Keratinocyte (primary cell): ENCODE measurements around the gene RNF13. TPM values are rescaled to one million over a fixed set of nuclear protein-coding genes. Genes with fewer than 3 reads are reported as not detected.

ENCODE experiments used
- DNase-seq: peaks from one replicate; pipeline ENCODE4 v3.0.0-alpha.2; 2011; ENCODE audit warnings: low read depth, missing footprints, low spot score
- FAIRE-seq: peaks from 2 replicates; lab custom pipeline; 2011; peaks lifted over from hg19 to GRCh38; lab: Jason Lieb, UNC
- H2AFZ ChIP-seq: 2 replicates; pipeline ENCODE4 v1.6.0; 2012; ENCODE audit warnings: low read length, control low read depth, inconsistent platforms; ENCODE audit not compliant: control insufficient read depth
- H3K27ac ChIP-seq: 2 replicates; pipeline ENCODE4 v1.5.1; 2011; ENCODE audit warnings: low read length; ENCODE audit not compliant: control insufficient read depth, insufficient read depth
- H3K27me3 ChIP-seq: 3 replicates; pipeline ENCODE4 v1.6.0; 2011; ENCODE audit warnings: low read length; ENCODE audit not compliant: control insufficient read depth, insufficient read depth; ENCODE audit errors: extremely low read depth
- H3K36me3 ChIP-seq, 2 experiments: 2 replicates in 1 of 2; 3 replicates in 1 of 2; pipeline ENCODE4 v1.5.1; 2011; ENCODE audit warnings: low read length in 2 of 2, mild to moderate bottlenecking in 1 of 2; ENCODE audit not compliant: control insufficient read depth in 2 of 2, insufficient read depth in 2 of 2; ENCODE audit errors: extremely low read depth in 1 of 2
- H3K4me1 ChIP-seq: 3 replicates; pipeline ENCODE4 v1.5.1; 2011; ENCODE audit warnings: low read length; ENCODE audit not compliant: control insufficient read depth, insufficient read depth; ENCODE audit errors: extremely low read depth
- H3K4me2 ChIP-seq: 3 replicates; pipeline ENCODE4 v1.6.0; 2011; ENCODE audit warnings: low read depth, low read length; ENCODE audit not compliant: control insufficient read depth, insufficient read depth; ENCODE audit errors: extremely low read depth
- H3K4me3 ChIP-seq, 3 experiments: fragments of 200-600 bp in 1 of 3; sonication (generic) in 1 of 3; 2 replicates in 2 of 3; 3 replicates in 1 of 3; pipeline ENCODE4 v1.5.1; 2011 to 2016; ENCODE audit warnings: low read length in 3 of 3, mild to moderate bottlenecking in 3 of 3, control low read depth in 2 of 3, inconsistent platforms in 1 of 3, low read depth in 1 of 3, mixed read lengths in 1 of 3, mixed run types in 1 of 3, moderate library complexity in 1 of 3; ENCODE audit not compliant: control insufficient read depth in 2 of 3, insufficient read depth in 2 of 3; ENCODE audit errors: extremely low read depth in 1 of 3
- H3K79me2 ChIP-seq: 2 replicates; pipeline ENCODE4 v1.6.0; 2012; ENCODE audit warnings: low read length; ENCODE audit not compliant: control insufficient read depth, insufficient read depth
- H3K9ac ChIP-seq: 3 replicates; pipeline ENCODE4 v1.6.0; 2011; ENCODE audit warnings: low read length; ENCODE audit not compliant: control insufficient read depth, insufficient read depth; ENCODE audit errors: extremely low read depth
- H3K9me1 ChIP-seq: 3 replicates; pipeline ENCODE4 v1.6.0; 2011; ENCODE audit warnings: low read length; ENCODE audit not compliant: control insufficient read depth, insufficient read depth; ENCODE audit errors: extremely low read depth
- H3K9me3 ChIP-seq: 2 replicates; pipeline ENCODE4 v1.5.1; 2012; ENCODE audit warnings: low read depth, low read length; ENCODE audit not compliant: control insufficient read depth
- H4K20me1 ChIP-seq: 3 replicates; pipeline ENCODE4 v1.6.0; 2011; ENCODE audit warnings: low read length; ENCODE audit not compliant: control insufficient read depth, insufficient read depth; ENCODE audit errors: extremely low read depth
- EZH2 ChIP-seq: IDR thresholded peaks from one replicate; pipeline ENCODE4 v1.6.1; 2012; ENCODE audit warnings: inconsistent platforms, mild to moderate bottlenecking, low read length, moderate library complexity
- dilution Hi-C: fragments of 300-500 bp; cut with MboI; formaldehyde crosslinking; loops from one replicate; pipeline ENCODE4 v1.7.0; 2020; ENCODE audit warnings: low sequenced_read_pairs; ENCODE audit not compliant: extremely low pct_ligation_motif_present
- polyA plus RNA-seq, 5 experiments: library from polyadenylated mRNA; depleted of rRNA in 3 of 5; stranded (reverse) in 3 of 5; stranded (forward) in 1 of 5; unstranded in 1 of 5; fragments of >200 nt; gene quantifications; 1 replicate in 1 of 5; 2 replicates in 3 of 5; 3 replicates in 1 of 5; pipeline versions ENCODE4 v1.2.1 to v1.2.3, GENCODE V29; 2011 to 2012; ENCODE audit warnings: missing spikeins in 2 of 5, low read depth in 1 of 5, low replicate concordance in 1 of 5
- TF ChIP-seq, protein P1 (sequence below), 3 experiments: IDR thresholded peaks in 1 of 3; conservative IDR thresholded peaks in 1 of 3; optimal IDR thresholded peaks in 1 of 3; 2 replicates in 2 of 3; 3 replicates in 1 of 3; pipeline versions ENCODE3 to v1.5.1; 2011; ENCODE audit warnings: low read length in 3 of 3, mild to moderate bottlenecking in 3 of 3, moderate library complexity in 2 of 3, control low read depth in 1 of 3, inconsistent platforms in 1 of 3; ENCODE audit not compliant: insufficient read depth in 2 of 3; ENCODE audit errors: extremely low read depth in 1 of 3

The RNF13 gene
- polyA plus RNA-seq, 1 donor (not counting 4 experiments of a cell fraction or from before 2014, with no cell fraction given) = 57.4 TPM

GRCh38 chr3:149772861-149773260 is 40.2 kb upstream of the RNF13 start:
- H3K9me1 ChIP-seq = no peaks in the 10 kb centered on the region
- dilution Hi-C loops = no loop called here
- no peak overlapping the region for H3K4me3 ChIP-seq
- TF ChIP-seq EZH2 = no peak
- TF ChIP-seq, protein P1, sequence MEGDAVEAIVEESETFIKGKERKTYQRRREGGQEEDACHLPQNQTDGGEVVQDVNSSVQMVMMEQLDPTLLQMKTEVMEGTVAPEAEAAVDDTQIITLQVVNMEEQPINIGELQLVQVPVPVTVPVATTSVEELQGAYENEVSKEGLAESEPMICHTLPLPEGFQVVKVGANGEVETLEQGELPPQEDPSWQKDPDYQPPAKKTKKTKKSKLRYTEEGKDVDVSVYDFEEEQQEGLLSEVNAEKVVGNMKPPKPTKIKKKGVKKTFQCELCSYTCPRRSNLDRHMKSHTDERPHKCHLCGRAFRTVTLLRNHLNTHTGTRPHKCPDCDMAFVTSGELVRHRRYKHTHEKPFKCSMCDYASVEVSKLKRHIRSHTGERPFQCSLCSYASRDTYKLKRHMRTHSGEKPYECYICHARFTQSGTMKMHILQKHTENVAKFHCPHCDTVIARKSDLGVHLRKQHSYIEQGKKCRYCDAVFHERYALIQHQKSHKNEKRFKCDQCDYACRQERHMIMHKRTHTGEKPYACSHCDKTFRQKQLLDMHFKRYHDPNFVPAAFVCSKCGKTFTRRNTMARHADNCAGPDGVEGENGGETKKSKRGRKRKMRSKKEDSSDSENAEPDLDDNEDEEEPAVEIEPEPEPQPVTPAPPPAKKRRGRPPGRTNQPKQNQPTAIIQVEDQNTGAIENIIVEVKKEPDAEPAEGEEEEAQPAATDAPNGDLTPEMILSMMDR (optimal IDR thresholded peaks at IDR 0.05 in 1 of 3, IDR thresholded peaks at IDR 0.05 in 1 of 3, conservative IDR thresholded peaks at IDR 0.05 in 1 of 3; ENCODE audit: extremely low read depth in 1 of 3, insufficient read depth in 2 of 3, low read length in 3 of 3) = no peak
- no peak overlapping the region for H3K27ac ChIP-seq
- no peak overlapping the region for H3K4me2 ChIP-seq
- H3K79me2 ChIP-seq = no peaks in the 10 kb centered on the region
- no peaks in the 10 kb centered on the region for H3K36me3 ChIP-seq
- no peaks in the 10 kb centered on the region for H3K9me3 ChIP-seq
- no peaks in the 10 kb centered on the region for H3K27me3 ChIP-seq
- H2AFZ ChIP-seq = no peak overlapping the region
- H3K9ac ChIP-seq = no peak overlapping the region
- no peaks in the 10 kb centered on the region for H4K20me1 ChIP-seq
- H3K4me1 ChIP-seq = no peaks in the 10 kb centered on the region
- DNase-seq (no peak), FAIRE-seq (no peak)

GRCh38 chr3:149776170-149776569 is 36.8 kb upstream of the RNF13 start:
- no peaks in the 10 kb centered on the region for H4K20me1 ChIP-seq
- no peak overlapping the region for H3K27ac ChIP-seq
- no peaks in the 10 kb centered on the region for H3K36me3 ChIP-seq
- DNase-seq = no peak
- H3K4me2 ChIP-seq = no peak overlapping the region
- no peaks in the 10 kb centered on the region for H3K4me1 ChIP-seq
- H3K27me3 ChIP-seq = no peaks in the 10 kb centered on the region
- no peak overlapping the region for H2AFZ ChIP-seq
- no peak overlapping the region for H3K9ac ChIP-seq
- no peak for FAIRE-seq
- H3K79me2 ChIP-seq = no peaks in the 10 kb centered on the region
- H3K4me3 ChIP-seq = no peak overlapping the region
- no peaks in the 10 kb centered on the region for H3K9me3 ChIP-seq
- no peaks in the 10 kb centered on the region for H3K9me1 ChIP-seq
- TF ChIP-seq, protein P1 (optimal IDR thresholded peaks at IDR 0.05 in 1 of 3, IDR thresholded peaks at IDR 0.05 in 1 of 3, conservative IDR thresholded peaks at IDR 0.05 in 1 of 3; ENCODE audit: extremely low read depth in 1 of 3, insufficient read depth in 2 of 3, low read length in 3 of 3) = no peak
- TF ChIP-seq EZH2 = no peak
- dilution Hi-C loops = no loop called here
